Panc1 (cell line): ENCODE measurements around the gene SDSL. TPM values are rescaled to one million over a fixed set of nuclear protein-coding genes. Genes with fewer than 3 reads are reported as not detected.

Experiments used
- ATAC-seq: fragments of 200-7000 bp; cut with Tn5 transposase; 2 replicates; pipeline ENCODE4 v1.9.1; 2020; ENCODE audit warnings: mild to moderate bottlenecking, moderate library complexity
- BruUV-seq: library from RNA; stranded (reverse); fragments of 400-500 nt; replicated peaks from 2 replicates; lab custom pipeline; 2021; lab: Mats Ljungman, UMichigan
- CTCF ChIA-PET: fragments of 300-600 bp; sonication (Branson Sonifier 250); formaldehyde crosslinking; loops from one replicate; lab custom pipeline; 2022; ENCODE audit warnings: antibody characterized with exemption; lab: Charles Lee
- POLR2A ChIA-PET: fragments of 300-600 bp; sonication (Branson Sonifier 250); formaldehyde crosslinking; loops from one replicate; lab custom pipeline; 2022; ENCODE audit warnings: antibody characterized with exemption; lab: Charles Lee
- DNase-seq: peaks from one replicate; pipeline ENCODE4 v3.0.0-alpha.2; 2010; ENCODE audit warnings: low read depth, low spot score
- H3K27ac ChIP-seq: 2 replicates; pipeline ENCODE4 v1.5.1; 2011; ENCODE audit warnings: mild to moderate bottlenecking, low read length, inconsistent platforms
- H3K27me3 ChIP-seq: fragments of 200-500 bp; sonication (Bioruptor generic); 2 replicates; pipeline ENCODE4 v1.6.0; 2014; ENCODE audit warnings: low read length, inconsistent platforms; ENCODE audit not compliant: control insufficient read depth, insufficient read depth
- H3K36me3 ChIP-seq: fragments of 200-500 bp; sonication (Bioruptor generic); 2 replicates; pipeline ENCODE4 v1.5.1; 2014; ENCODE audit warnings: inconsistent platforms, mild to moderate bottlenecking, low read length, moderate library complexity; ENCODE audit not compliant: control insufficient read depth, insufficient read depth
- H3K4me1 ChIP-seq: 2 replicates; pipeline ENCODE4 v1.5.1; 2011; ENCODE audit warnings: inconsistent platforms, mild to moderate bottlenecking, low read length, moderate library complexity; ENCODE audit not compliant: control insufficient read depth, insufficient read depth
- H3K4me3 ChIP-seq, 2 experiments: 2 replicates each; pipeline ENCODE4 v1.5.1; 2011 to 2012; ENCODE audit warnings: low read depth in 2 of 2, low read length in 2 of 2, mild to moderate bottlenecking in 2 of 2, inconsistent platforms in 1 of 2, moderate library complexity in 1 of 2
- H3K9me3 ChIP-seq: fragments of 200-500 bp; sonication (Bioruptor generic); 2 replicates; pipeline ENCODE4 v1.5.1; 2014; ENCODE audit warnings: low read depth, mild to moderate bottlenecking, inconsistent platforms, low read length, moderate library complexity; ENCODE audit not compliant: control insufficient read depth, insufficient read depth
- CTCF ChIP-seq: fragments of 450-650 bp; IDR thresholded peaks from 2 replicates; pipeline ENCODE4 v1.5.1; 2017; ENCODE audit warnings: mild to moderate bottlenecking
- POLR2AphosphoS5 ChIP-seq: IDR thresholded peaks from 2 replicates; pipeline ENCODE4 v1.6.1; 2012; ENCODE audit warnings: mild to moderate bottlenecking, low read depth, low read length, moderate library complexity
- REST ChIP-seq, 2 experiments: IDR thresholded peaks; 2 replicates each; pipeline ENCODE4 v1.6.1; 2011 to 2012; ENCODE audit warnings: low read depth in 2 of 2, control low read depth in 1 of 2, low read length in 1 of 2, mild to moderate bottlenecking in 1 of 2, moderate library complexity in 1 of 2; ENCODE audit not compliant: insufficient read depth in 1 of 2
- SIN3A ChIP-seq: IDR thresholded peaks from 2 replicates; pipeline ENCODE4 v1.6.1; 2012; ENCODE audit warnings: low read depth, mild to moderate bottlenecking, low read length, moderate library complexity, borderline replicate concordance; ENCODE audit not compliant: insufficient read depth
- TCF7L2 ChIP-seq: IDR thresholded peaks from 2 replicates; pipeline ENCODE4 v1.6.1; 2011; ENCODE audit warnings: mild to moderate bottlenecking, low read depth, low read length, inconsistent platforms
- in situ Hi-C: cut with HindIII; loops from 2 replicates; pipeline ENCODE4 v1.10.0; 2016; ENCODE audit warnings: low sequenced_read_pairs, low pct_unique_long_range_greater_than_20kb
- intact Hi-C: fragments of 100-400 bp; cut with micrococcal nuclease; formaldehyde crosslinking; loops from one replicate; pipeline ENCODE4 v1.10.0; 2022; ENCODE audit not compliant: unreplicated experiment
- total RNA-seq: library from RNA; stranded (reverse); gene quantifications from one replicate; pipeline ENCODE4 v1.2.1, GENCODE V29; 2021; ENCODE audit not compliant: unreplicated experiment

The SDSL gene
- total RNA-seq, 1 experiment from 2014 or later: 5.8 TPM

GRCh38 chr12:113438523-113439300 is 16.5 kb downstream of the SDSL start:
- in situ Hi-C loops (no loop called here), intact Hi-C loops (loop anchor here (5.0 kb wide), 1 partner anchor 474 kb away; no protein-coding TSS in a partner anchor)
- Histone ChIP-seq H3K4me1 (no peaks in the 10 kb centered on the region), H3K27ac (no peak overlapping the region), H3K27me3 (peaks cover 5% of the 10 kb centered on the region; the same call in 1 of the 2 replicates), H3K36me3 (no peaks in the 10 kb centered on the region), H3K9me3 (no peaks in the 10 kb centered on the region), H3K4me3 (no peak overlapping the region)
- no peak for ATAC-seq
- ChIA-PET POLR2A (no interaction called here), CTCF (no interaction called here)
- no TSS peak for BruUV-seq
- no peak for DNase-seq
- TF ChIP-seq CTCF (no peak), REST (IDR thresholded peaks at IDR 0.05; ENCODE audit: insufficient read depth in 1 of 2, low read depth in 2 of 2, low read length in 1 of 2) (no peak), SIN3A (no peak), TCF7L2 (no peak), POLR2AphosphoS5 (no peak)

- intact Hi-C loops: loop anchor here (5.0 kb wide), 1 partner anchor 473 kb away; no protein-coding TSS in a partner anchor
- H3K27me3 ChIP-seq: peaks cover 5% of the 10 kb centered on the region; the same call in 1 of the 2 replicates
- no peaks in the 10 kb centered on the region for H3K36me3 ChIP-seq
- POLR2A ChIA-PET: no interaction called here
- BruUV-seq: no TSS peak
- H3K4me1 ChIP-seq: no peaks in the 10 kb centered on the region
- CTCF ChIA-PET: no interaction called here
- ATAC-seq (no peak), DNase-seq (no peak)
- in situ Hi-C loops: no loop called here
- H3K9me3 ChIP-seq: no peaks in the 10 kb centered on the region
- H3K27ac ChIP-seq: no peak overlapping the region
- TF ChIP-seq TCF7L2 (no peak), CTCF (no peak), REST (IDR thresholded peaks at IDR 0.05; ENCODE audit: insufficient read depth in 1 of 2, low read depth in 2 of 2, low read length in 1 of 2) (no peak), POLR2AphosphoS5 (no peak), SIN3A (no peak)
- H3K4me3 ChIP-seq: no peak overlapping the region
Measured at GRCh38 chr12:113439301-113439597, 17.1 kb downstream of the SDSL start.
